Mucosa of descending colon (tissue), 3 donors: ENCODE data around the gene DUSP2. TPM values are rescaled to one million over a fixed set of nuclear protein-coding genes. Genes with fewer than 3 reads are reported as not detected.

Experiments used
- ATAC-seq: fragments of 200-7000 bp; cut with Tn5 transposase; one replicate; pipeline ENCODE4 v1.9.1; 2020; ENCODE audit warnings: mild to moderate bottlenecking, moderate library complexity
- DNase-seq, 3 donors: peaks; one replicate each; pipeline ENCODE4 v3.0.0-alpha.2; 2020
- H3K36me3 ChIP-seq: fragments of 200-600 bp; one replicate; pipeline ENCODE4 v1.8.0; 2021; ENCODE audit warnings: low read depth, mild to moderate bottlenecking
- H3K4me1 ChIP-seq: fragments of 200-600 bp; one replicate; pipeline ENCODE4 v1.8.0; 2021; ENCODE audit warnings: low read depth, mild to moderate bottlenecking
- H3K4me3 ChIP-seq: fragments of 200-600 bp; one replicate; pipeline ENCODE4 v1.8.0; 2021; ENCODE audit warnings: mild to moderate bottlenecking
- H3K9me3 ChIP-seq: fragments of 200-600 bp; one replicate; pipeline ENCODE4 v1.8.0; 2021; ENCODE audit warnings: mild to moderate bottlenecking
- CTCF ChIP-seq: fragments of 200-600 bp; IDR thresholded peaks from one replicate; pipeline ENCODE4 v1.8.0; 2022; ENCODE audit warnings: antibody characterized with exemption, mild to moderate bottlenecking
- intact Hi-C, 2 donors: fragments of 100-400 bp; cut with DNase I in 1 of 2; cut with micrococcal nuclease in 1 of 2; formaldehyde crosslinking; loops; one replicate each; pipeline versions ENCODE4 v1.11.0 to v1.11.1; 2022; cut with DNase I, micrococcal nuclease
- total RNA-seq, 3 donors: library from RNA; stranded (reverse); fragmentation: NEBNext Ultra II Directional in 2 of 3; extraction: Animal tissue kit (Norgen Biotek cat#: 25700) in 2 of 3; gene quantifications; one replicate each; pipeline versions ENCODE4 v1.2.1 to v1.2.4, GENCODE V29; 2021 to 2023
- donor health status: DM: no; HTN: no; CAD: no; lungs with moderate emphysema.
- donor health status: DM: no; HTN: no; CAD: no.
- donor health status: DM: no; HTN: yes; CAD: no.

Gene DUSP2
- total RNA-seq, 3 donors from 2014 or later = 1.5 to 2.3 (median 1.6) TPM

GRCh38 chr2:96111257-96111640 lies 34.0 kb downstream of the DUSP2 start:
- intact Hi-C loops = no loop called here
- H3K4me1 ChIP-seq = no peaks in the 10 kb centered on the region
- TF ChIP-seq CTCF = no peak
- H3K4me3 ChIP-seq = no peak overlapping the region
- H3K9me3 ChIP-seq = no peaks in the 10 kb centered on the region
- no peaks in the 10 kb centered on the region for H3K36me3 ChIP-seq
- ATAC-seq (no peak), DNase-seq (no peak)

GRCh38 chr2:96110621-96111256 lies 34.5 kb downstream of the DUSP2 start:
- no peaks in the 10 kb centered on the region for H3K9me3 ChIP-seq
- ATAC-seq (no peak), DNase-seq (peak in 2 of 3 donors; percentile 19 to 30)
- no peaks in the 10 kb centered on the region for H3K4me1 ChIP-seq
- no peaks in the 10 kb centered on the region for H3K36me3 ChIP-seq
- TF ChIP-seq CTCF = no peak
- no peak overlapping the region for H3K4me3 ChIP-seq
- intact Hi-C loops = no loop called here

GRCh38 chr2:96109931-96110511 lies 35.2 kb downstream of the DUSP2 start:
- H3K36me3 ChIP-seq = no peaks in the 10 kb centered on the region
- H3K4me1 ChIP-seq = no peaks in the 10 kb centered on the region
- intact Hi-C loops = no loop called here
- peaks cover 5% of the 10 kb centered on the region for H3K9me3 ChIP-seq
- H3K4me3 ChIP-seq = no peak overlapping the region
- TF ChIP-seq CTCF = no peak
- ATAC-seq (no peak), DNase-seq (peak in 2 of 3 donors; percentile 15 to 25)

- Histone ChIP-seq H3K4me1 (no peaks in the 10 kb centered on the region), H3K9me3 (peaks cover 7% of the 10 kb centered on the region), H3K4me3 (no peak overlapping the region), H3K36me3 (no peaks in the 10 kb centered on the region)
- no peak for TF ChIP-seq CTCF
- intact Hi-C loops = no loop called here
- DNase-seq (peak in 1 of 3 donors; percentile 17), ATAC-seq (no peak)
Observed at GRCh38 chr2:96109361-96109680, 35.9 kb downstream of the DUSP2 start.

- DNase-seq = peak in 2 of 3 donors; percentile 17 to 36
- Histone ChIP-seq H3K9me3 (peaks cover 7% of the 10 kb centered on the region), H3K36me3 (no peaks in the 10 kb centered on the region), H3K4me3 (no peak overlapping the region), H3K4me1 (no peaks in the 10 kb centered on the region)
- no peak for TF ChIP-seq CTCF
- intact Hi-C loops = no loop called here
- no peak for ATAC-seq
Observed at GRCh38 chr2:96108541-96109360, 36.5 kb downstream of the DUSP2 start.
